ENCODE results near the gene ALG12.
"Not testable (repeated sequence)": the region's sequence is repeated elsewhere in the genome, so short reads cannot be mapped to it uniquely, and the experiment has no call there.

Gene ALG12

GRCh38 chr22:49867303-49868265 is 50.7 kb downstream of the ALG12 start:
- no peak for DNase-seq (ENCODE audit: low read depth)

DNA sequence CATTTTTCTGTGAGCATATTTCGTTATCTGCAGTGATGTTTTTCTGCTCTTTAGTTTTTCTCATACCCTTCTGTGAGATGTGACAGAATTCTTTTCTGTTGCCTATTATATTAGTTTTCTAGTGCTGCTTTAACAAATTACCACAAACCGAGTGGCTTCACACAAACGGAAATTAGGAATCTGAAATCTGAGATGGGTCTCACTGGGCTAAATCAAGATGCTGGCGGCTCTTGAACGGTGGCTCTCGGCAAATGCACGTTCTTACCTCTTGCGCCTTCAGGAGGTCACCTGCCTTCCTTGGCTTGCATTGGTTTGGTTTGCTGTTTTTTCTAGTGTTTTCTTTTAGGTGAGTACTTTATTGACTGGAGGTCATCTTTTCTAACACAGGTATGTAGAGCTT is 51.6 kb downstream of the ALG12 start:
- DNase-seq (ENCODE audit: low read depth) = no peak

- no peak for DNase-seq (ENCODE audit: low read depth)
These were observed 52.1 kb downstream of the ALG12 start for GRCh38 chr22:49866134-49866533.

- DNase-seq (ENCODE audit: low read depth) = no peak
These were observed 53.1 kb downstream of the ALG12 start for GRCh38 chr22:49865156-49865555.

GRCh38 chr22:49863931-49864330 is 54.3 kb downstream of the ALG12 start:
- DNase-seq (ENCODE audit: low read depth) = no peak

GRCh38 chr22:49862496-49862776 is 55.8 kb downstream of the ALG12 start:
- DNase-seq (ENCODE audit: low read depth) = no peak

DNA sequence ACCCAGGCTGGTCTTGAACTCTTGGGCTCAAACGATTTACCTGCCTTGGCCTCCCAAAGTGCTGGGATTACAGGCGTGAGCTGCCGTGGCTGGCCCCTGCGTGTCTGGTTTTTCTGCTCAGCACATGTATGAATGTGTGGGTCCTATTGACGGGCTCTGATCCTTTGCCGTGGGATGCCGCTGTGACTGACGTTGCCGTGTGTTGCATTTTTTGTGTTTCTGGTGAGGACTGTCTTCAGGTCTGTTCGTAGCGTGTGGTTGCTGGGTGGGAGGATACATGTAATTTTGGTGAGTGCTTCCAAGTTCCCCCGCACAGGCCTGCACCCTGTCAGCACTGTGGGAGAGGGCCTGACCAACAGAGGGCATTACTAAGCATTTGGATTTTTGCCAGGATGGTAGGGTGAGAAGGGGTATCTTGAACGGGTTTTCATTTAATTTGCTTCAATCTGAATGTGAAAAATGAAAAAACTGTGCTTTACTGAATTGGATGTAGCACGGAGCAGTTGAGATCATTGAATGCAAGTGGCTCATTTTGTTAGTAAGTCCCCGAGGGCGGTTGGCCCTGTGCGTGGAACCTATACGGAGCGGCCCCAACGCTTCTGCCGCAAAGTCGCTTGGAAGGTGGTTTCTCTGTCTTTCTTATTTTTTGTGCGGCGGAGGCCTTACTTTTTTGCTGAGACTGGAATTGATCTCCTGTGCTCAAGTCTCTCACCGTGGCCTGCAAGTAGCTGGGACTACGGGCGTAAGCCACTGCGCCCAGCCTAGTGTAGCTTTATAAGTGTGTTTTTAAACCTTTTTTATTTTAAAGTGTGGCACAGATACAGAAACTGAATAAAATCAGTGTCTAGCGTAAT is 56.4 kb downstream of the ALG12 start:
- DNase-seq (ENCODE audit: low read depth) = no peak

DNA sequence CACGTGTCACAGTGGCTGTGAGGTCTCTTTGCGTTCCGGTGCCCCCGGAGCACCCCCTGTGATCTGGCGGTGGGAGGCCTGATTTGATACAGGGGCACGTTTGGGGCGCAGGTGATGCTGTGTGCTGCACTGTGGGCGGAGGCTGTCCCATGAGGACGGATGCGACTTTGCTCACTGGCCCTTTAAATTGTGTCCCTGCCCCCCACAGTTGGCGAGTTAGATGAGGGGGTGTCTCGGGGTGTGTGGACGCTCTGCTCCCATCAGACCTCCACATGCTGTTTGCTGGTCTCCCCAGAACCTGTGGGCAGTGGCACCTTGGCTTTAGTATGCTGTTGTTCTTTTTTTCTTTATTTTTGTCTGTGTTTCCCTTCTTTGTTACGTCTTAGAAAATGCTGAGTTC is 59.4 kb downstream of the ALG12 start:
- DNase-seq (ENCODE audit: low read depth) = no peak

GRCh38 chr22:49856766-49857618 is 61.2 kb downstream of the ALG12 start:
- no peak for DNase-seq (ENCODE audit: low read depth)

- no peak for DNase-seq (ENCODE audit: low read depth)
These were observed 61.9 kb downstream of the ALG12 start for GRCh38 chr22:49856343-49856742.

DNA sequence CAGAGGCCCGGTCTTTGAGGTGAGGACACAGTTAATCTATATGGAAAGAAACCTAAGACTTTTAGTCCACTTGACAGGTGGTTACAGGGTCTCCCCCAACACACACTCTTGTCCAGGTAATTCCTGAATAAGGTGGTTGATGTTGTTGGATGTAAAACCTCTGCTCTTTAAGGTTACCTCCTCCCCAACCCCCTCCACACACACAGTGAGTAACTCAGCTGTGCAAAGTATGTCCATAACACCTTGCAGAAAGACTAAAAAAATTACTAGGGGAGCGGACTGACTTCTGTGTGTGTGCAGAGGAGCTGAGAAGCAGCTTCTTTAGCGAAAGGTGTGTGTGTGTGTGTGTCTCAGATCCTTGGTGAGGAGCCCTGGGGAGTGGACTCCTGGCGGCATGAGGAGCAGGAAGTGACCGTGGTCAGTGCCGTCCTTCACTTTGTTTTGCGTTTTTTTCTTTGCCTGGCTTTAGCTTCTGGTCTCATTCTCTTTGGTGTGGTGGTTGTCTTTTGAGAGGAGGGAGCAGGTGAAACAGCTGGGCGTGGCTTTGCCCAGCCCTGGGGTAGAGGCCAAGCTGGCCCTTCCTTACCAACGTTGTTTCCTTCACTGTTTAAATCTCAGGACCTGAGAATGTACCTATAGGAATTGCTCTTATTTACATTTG is 62.9 kb downstream of the ALG12 start:
- no peak for DNase-seq (ENCODE audit: low read depth)

DNA sequence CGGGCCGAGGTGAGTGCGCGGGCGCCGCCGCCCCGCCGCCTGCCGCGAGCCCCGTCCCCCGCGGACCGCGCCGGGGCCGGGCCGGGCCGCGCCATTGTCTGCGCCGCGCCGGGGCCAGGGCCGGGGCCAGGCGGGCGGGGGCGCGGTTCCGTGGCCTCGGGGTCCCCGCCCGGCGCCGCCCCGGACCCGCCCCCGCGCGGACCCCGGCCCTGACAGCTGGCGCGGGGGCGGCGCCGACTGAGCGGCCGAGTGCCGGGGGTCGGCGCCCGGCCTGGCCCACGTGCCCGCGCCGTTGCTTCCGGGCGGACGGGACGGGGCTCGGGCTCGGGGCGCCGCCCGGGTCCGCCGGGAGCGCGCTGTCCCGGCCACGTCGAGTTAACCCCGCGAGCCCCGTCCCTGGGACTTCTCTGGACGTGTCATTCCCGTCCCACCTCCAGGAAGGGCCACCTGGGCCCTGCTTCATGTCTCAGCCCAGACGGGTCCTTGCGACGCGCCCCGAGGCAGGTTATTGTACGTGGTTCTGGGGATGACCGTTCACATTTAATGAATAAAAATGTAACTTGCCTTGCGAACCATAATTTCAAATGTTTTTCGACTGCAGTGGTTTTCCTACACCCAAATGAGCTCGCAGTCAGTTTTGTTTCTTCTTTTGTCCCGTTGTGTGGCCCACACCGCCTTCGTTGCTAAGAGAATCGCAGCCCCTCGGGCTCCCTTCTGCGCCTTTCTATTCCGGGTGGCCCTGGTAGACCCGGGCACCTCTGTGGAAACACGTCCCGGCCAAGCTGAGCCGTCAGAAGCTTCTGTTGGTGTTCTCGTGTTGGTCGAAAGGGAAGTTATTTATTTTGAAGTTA is 64.0 kb downstream of the ALG12 start:
- DNase-seq (ENCODE audit: low read depth) = no peak

- peak; percentile 93 for DNase-seq (ENCODE audit: low read depth)
These were observed 65.0 kb downstream of the ALG12 start, which contains the start of gene ZBED4 for GRCh38 chr22:49852898-49853894. Gene ZBED4 (plus strand): TSS chr22:49853844. CDS start chr22:49883663, 29,819 bp downstream.

DNA sequence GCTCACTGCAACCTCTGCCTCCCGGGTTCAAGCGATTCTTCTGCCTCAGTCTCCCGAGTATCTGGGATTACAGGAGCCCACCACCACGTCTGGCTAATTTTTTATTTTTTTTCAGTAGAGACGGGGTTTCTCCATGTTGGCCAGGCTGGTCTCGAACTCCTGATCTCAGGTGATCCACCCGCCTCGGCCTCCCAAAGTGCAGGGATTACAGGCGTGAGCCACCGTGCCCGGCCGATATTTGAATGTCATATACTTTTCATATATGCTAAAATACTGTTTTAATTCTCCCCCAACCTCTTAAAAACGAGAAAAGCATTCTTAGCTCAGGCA is 65.7 kb downstream of the ALG12 start:
- not testable (repeated sequence) for DNase-seq (ENCODE audit: low read depth)

DNA sequence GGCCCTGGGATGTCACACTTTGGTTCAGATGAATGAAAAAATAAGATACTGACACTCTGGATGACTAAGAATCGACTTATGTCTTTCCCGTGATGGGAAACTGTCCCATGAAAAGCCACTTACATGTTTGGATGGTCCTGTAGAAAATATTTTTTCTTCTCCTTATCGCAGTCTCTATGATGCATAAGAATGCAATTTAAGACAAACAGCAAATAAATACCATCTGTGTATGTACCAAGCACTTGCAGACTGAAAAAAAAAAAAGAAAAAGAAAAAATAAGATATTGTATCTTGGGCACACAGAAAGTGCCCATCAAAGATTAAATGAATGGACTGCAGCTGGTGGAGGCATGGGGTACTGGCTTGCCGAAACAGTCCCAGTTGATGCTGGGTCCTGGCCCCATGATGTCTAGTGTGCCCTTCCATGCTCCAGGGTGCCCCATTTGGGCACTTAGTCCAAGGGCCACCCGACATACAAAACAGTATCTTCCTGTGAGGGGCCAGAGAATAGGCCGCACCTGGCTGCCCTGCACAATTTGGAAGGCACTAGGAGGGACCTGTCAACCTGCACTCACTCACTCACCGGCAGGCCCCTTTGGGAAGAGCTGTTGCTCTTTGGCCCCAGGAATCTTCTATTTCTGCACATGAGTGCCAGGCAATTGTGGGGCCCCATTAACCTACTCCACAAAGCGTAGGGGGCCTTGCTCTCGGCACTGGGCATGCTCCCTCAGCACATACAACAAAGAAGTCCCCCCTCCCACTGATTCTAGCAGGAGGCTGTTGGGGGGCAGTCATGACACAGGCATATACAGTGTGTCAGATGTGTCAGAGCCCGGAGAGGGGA is 67.1 kb downstream of the ALG12 start:
- DNase-seq (ENCODE audit: low read depth) = no peak

Data from T follicular helper cell (primary cell).